HUES64 (cell line): ENCODE measurements around the gene PLB1.
"Not testable (repeated sequence)": the region's sequence is repeated elsewhere in the genome, so short reads cannot be mapped to it uniquely, and the experiment has no call there.

ENCODE experiments used
- H3K27ac ChIP-seq: 2 replicates; pipeline ENCODE4 v1.7.0; 2013; ENCODE audit warnings: low read depth, low read length, inconsistent platforms
- H3K27me3 ChIP-seq: 2 replicates; pipeline ENCODE4 v1.6.1; 2013; ENCODE audit warnings: mild to moderate bottlenecking, low read length; ENCODE audit not compliant: insufficient read depth
- H3K36me3 ChIP-seq: 2 replicates; pipeline ENCODE4 v1.6.1; 2013; ENCODE audit warnings: mild to moderate bottlenecking, low read length; ENCODE audit not compliant: insufficient read depth
- H3K4me1 ChIP-seq: 2 replicates; pipeline ENCODE4 v1.6.1; 2013; ENCODE audit warnings: mild to moderate bottlenecking, low read length, moderate library complexity; ENCODE audit not compliant: insufficient read depth
- H3K4me3 ChIP-seq: 2 replicates; pipeline ENCODE4 v1.5.1; 2013; ENCODE audit warnings: mild to moderate bottlenecking, low read length, moderate library complexity
- H3K9ac ChIP-seq: 2 replicates; pipeline ENCODE4 v1.6.1; 2013; ENCODE audit warnings: mild to moderate bottlenecking, low read depth, low read length
- H3K9me3 ChIP-seq: 2 replicates; pipeline ENCODE4 v1.6.1; 2013; ENCODE audit warnings: low read depth, low read length; ENCODE audit not compliant: insufficient read depth
- WGBS: fragments of 150-250, 120-280 bp; methylation state at CpG from one replicate; pipeline ENCODE4 v1.1.7; 2013; ENCODE audit warnings: missing lambda C conversion rate; 5-methylcytosine and 5-hydroxymethylcytosine counted together

The PLB1 gene

DNA sequence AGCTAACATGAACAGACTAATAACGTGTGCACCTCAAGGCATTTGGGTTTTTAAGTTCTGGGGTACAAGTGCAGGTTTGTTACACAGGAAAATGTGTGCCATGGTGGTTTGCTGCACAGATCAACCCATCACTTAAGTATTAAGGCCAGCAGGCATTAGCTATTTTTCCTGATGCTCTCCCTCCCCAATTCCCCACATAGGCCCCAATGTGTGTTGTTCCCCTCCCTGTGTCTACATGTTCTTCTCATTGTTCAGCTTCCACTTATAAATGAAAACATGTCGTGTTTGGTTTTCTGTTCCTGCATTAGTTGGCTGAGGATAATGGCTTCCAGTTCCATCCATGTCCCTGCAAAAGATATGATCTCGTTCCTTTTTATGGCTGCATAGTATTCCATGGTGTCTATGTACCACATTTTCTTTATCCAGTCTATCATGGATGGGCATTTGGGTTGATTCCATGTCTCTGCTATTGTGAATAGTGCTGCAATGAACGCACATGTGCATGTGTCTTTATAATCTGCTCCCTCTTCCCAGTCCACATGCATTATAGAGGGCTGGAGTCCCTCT lies 170.0 kb downstream of the PLB1 start:
- not testable (repeated sequence) for H3K27me3 ChIP-seq, H3K27ac ChIP-seq, H3K4me3 ChIP-seq, H3K4me1 ChIP-seq, H3K36me3 ChIP-seq, H3K9me3 ChIP-seq, H3K9ac ChIP-seq
- 95% methylated on average over 4 of the region's 4 CpGs for WGBS

DNA sequence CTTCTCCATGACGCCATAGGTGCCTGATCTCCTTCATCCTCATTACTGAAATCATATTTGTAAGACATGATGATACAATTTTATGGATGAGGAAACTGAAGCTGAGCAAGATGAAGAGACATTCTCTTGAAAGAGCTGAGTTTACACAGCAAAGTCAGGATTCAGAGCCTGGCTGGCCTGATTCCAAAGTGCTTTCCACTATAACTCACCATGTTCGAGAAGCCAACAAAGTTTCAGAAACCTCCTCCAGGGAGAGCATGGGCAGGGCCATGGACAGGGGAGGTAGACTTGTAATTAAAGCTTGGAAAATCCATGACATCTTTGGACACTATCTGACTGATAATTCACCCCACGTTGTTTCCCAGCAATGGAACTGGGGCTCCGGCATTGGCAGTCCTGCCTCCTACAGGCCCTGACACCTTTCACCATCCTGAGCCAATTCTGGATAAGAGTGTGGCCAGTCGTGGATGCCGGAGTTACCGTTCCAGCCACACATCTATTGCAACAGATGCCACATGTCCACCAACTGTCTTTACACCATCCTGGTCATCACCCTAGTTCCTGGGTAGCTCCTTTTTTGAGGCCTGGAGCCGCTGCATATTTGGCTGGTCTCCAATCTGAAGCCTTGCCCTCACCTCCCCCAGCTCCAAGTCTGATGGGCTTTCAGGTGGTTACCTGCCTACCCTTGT lies 170.8 kb downstream of the PLB1 start:
- H3K4me3 ChIP-seq, result no peak overlapping the region
- no peaks in the 10 kb centered on the region for H3K36me3 ChIP-seq
- no peak overlapping the region for H3K9ac ChIP-seq
- no peaks in the 10 kb centered on the region for H3K9me3 ChIP-seq
- no peak overlapping the region for H3K27ac ChIP-seq
- 97% methylated on average over 8 of the region's 8 CpGs for WGBS
- peaks cover 5% of the 10 kb centered on the region; the same call in 1 of the 2 replicates for H3K4me1 ChIP-seq
- no peaks in the 10 kb centered on the region for H3K27me3 ChIP-seq

GRCh38 chr2:28667261-28667660 lies 171.4 kb downstream of the PLB1 start:
- Histone ChIP-seq H3K9me3 (no peaks in the 10 kb centered on the region), H3K27ac (no peak overlapping the region), H3K4me3 (no peak overlapping the region), H3K36me3 (no peaks in the 10 kb centered on the region), H3K9ac (no peak overlapping the region), H3K27me3 (no peaks in the 10 kb centered on the region), H3K4me1 (peaks cover 5% of the 10 kb centered on the region; the same call in 1 of the 2 replicates)
- 92% methylated on average over 6 of the region's 6 CpGs for whole genome bisulfite sequencing

DNA sequence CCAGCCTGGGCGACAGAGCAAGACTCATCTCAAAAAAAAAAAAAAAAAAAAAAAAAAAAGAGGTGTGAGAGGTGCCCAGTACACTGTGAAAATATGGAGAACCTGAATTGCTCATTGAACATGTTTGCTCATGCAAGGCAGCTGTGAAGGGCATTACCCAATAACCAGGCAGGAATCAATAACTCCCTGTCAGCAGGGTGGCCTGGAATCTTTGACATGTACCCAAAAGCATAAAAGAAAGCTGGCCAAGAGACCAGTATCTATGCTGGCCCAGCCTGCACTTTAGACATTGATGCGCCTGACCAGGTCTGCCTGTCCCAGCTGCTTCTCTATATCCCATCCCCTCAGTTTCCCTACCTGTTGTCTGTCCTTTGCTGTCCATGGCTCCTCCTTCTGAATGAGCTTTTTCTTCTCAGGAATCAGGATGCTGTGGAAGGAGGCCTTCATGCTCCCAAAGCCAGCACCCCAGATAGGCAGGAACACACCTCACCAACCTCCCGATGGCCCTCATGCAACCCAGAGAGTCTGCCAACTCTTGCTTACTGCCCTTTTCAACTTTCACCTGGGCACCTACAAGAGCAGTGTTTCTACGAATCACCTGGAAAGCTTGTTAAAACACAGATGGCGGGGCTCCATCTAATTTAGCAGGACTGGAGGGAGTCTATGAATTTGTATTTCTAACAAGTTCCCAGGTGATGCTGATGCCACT lies 172.4 kb downstream of the PLB1 start:
- H3K27ac ChIP-seq, result no peak overlapping the region
- H3K9ac ChIP-seq, result no peak overlapping the region
- no peaks in the 10 kb centered on the region for H3K27me3 ChIP-seq
- 92% methylated on average over 4 of the region's 5 CpGs for WGBS
- H3K36me3 ChIP-seq, result no peaks in the 10 kb centered on the region
- no peaks in the 10 kb centered on the region for H3K9me3 ChIP-seq
- H3K4me1 ChIP-seq, result peaks cover 5% of the 10 kb centered on the region; the same call in 1 of the 2 replicates
- H3K4me3 ChIP-seq, result no peak overlapping the region

DNA sequence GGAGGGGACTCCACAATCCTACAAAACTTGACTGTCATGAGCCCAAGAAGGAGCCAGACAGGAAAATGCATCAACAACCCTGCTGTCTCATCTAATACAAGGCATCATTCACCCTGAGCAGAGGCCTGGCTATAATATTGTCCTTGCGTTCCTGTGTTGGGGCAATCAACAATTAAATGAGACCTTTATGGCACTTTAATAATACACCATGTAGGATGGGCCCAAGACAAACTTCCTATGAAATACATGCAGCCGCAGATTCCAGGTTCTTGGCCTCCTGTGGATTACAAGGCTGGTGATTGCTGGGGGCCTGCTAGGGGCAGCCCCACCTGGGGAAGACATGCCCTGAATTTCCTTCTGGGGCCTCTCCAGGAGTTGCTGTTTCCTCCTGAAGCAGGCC lies 173.0 kb downstream of the PLB1 start:
- Histone ChIP-seq H3K4me1 (peaks cover 5% of the 10 kb centered on the region; the same call in 1 of the 2 replicates), H3K27me3 (no peaks in the 10 kb centered on the region), H3K9me3 (no peaks in the 10 kb centered on the region), H3K36me3 (no peaks in the 10 kb centered on the region), H3K9ac (no peak overlapping the region), H3K27ac (no peak overlapping the region), H3K4me3 (no peak overlapping the region)
- 92% methylated on average over 2 of the region's 2 CpGs for WGBS

DNA sequence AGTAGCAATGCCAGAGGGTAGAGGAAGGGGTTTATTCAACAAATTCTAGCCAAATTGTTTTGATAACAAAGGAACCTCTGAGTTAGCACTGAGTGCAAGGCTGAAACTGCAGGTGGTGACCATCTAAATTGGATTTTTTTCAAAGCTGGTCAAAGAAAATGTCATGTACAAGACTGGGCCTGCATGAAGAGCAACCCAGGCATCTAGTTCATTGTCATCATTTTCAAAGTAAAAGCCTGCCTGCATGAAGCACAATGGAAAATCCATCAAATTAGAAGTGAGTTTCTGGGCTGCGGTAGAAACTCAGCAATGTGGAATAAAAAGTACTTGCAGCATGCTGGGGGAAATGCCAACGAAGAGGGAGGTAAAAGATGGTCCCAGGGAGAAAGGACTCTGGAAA lies 175.0 kb downstream of the PLB1 start:
- H3K27me3 ChIP-seq, result no peaks in the 10 kb centered on the region
- no peak overlapping the region for H3K9ac ChIP-seq
- H3K36me3 ChIP-seq, result no peaks in the 10 kb centered on the region
- no peak overlapping the region for H3K4me3 ChIP-seq
- no peak overlapping the region for H3K27ac ChIP-seq
- peaks cover 5% of the 10 kb centered on the region; the same call in 1 of the 2 replicates for H3K4me1 ChIP-seq
- H3K9me3 ChIP-seq, result no peaks in the 10 kb centered on the region
- WGBS, result 72% methylated on average over 2 of the region's 2 CpGs

DNA sequence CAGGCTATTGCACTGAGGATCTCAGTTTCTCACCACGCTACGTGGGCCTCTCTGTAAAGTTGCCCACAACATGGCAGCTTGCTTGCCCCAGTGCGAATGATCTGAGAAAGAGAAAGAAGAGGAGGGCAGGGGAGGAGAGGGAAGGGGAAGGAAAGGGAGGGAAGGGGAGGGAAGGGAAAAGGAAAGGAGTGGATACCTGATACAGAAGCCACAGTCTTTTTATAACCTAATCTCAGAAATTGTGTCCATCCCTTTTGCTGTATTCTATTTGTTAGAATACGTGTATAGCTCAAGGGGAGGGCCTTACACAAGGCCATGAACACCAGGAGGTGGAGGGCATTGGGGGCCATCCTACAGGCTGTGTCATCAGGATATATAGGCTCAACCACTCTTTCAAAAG lies 177.5 kb downstream of the PLB1 start:
- H3K4me3 ChIP-seq, result no peak overlapping the region
- peaks cover 5% of the 10 kb centered on the region; the same call in 1 of the 2 replicates for H3K4me1 ChIP-seq
- 92% methylated on average over 4 of the region's 4 CpGs for WGBS
- H3K9ac ChIP-seq, result no peak overlapping the region
- H3K9me3 ChIP-seq, result no peaks in the 10 kb centered on the region
- H3K36me3 ChIP-seq, result no peaks in the 10 kb centered on the region
- H3K27me3 ChIP-seq, result no peaks in the 10 kb centered on the region
- H3K27ac ChIP-seq, result no peak overlapping the region

DNA sequence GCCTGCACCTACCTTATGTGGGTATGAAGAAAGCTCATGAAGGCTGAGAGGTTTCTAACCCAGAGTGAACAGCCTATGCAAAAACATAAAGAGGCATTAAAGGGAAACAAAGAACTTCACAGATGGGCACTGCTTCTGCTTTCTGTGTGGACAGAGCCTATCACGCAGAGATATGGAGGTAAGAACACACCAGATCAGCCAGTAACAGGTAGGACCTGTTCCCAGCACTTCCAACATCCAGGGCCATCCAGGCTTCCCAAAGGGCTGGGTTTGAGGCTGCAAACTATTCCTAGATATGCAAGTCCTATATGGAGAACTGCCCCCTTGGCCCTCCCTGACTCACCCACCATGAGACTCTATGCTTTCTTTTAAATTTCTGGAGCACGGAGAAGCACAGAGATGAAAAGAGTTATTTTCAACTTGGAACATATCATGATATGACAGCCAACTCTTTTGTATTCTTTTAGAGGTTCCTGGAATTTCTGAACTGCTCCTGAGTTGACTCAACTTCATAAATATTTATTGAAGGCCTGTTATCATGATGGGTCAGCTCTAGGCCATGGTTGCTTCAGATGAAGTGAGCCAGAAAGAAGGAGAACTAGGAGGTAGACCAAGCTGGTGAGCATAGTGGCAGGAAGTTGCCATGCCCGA lies 178.3 kb downstream of the PLB1 start:
- WGBS, result 96% methylated on average over 3 of the region's 3 CpGs
- no peak overlapping the region for H3K9ac ChIP-seq
- no peaks in the 10 kb centered on the region for H3K9me3 ChIP-seq
- H3K36me3 ChIP-seq, result no peaks in the 10 kb centered on the region
- H3K4me3 ChIP-seq, result no peak overlapping the region
- no peak overlapping the region for H3K27ac ChIP-seq
- H3K27me3 ChIP-seq, result no peaks in the 10 kb centered on the region
- peaks cover 5% of the 10 kb centered on the region; the same call in 1 of the 2 replicates for H3K4me1 ChIP-seq

- H3K36me3 ChIP-seq, result no peaks in the 10 kb centered on the region
- H3K4me3 ChIP-seq, result no peak overlapping the region
- H3K27me3 ChIP-seq, result no peaks in the 10 kb centered on the region
- H3K9me3 ChIP-seq, result no peaks in the 10 kb centered on the region
- 73% methylated on average over 1 of the region's 1 CpG for WGBS
- no peak overlapping the region for H3K27ac ChIP-seq
- H3K4me1 ChIP-seq, result peaks cover 5% of the 10 kb centered on the region; the same call in 1 of the 2 replicates
- H3K9ac ChIP-seq, result no peak overlapping the region
Observed at GRCh38 chr2:28674713-28675068, 178.8 kb downstream of the PLB1 start.

DNA sequence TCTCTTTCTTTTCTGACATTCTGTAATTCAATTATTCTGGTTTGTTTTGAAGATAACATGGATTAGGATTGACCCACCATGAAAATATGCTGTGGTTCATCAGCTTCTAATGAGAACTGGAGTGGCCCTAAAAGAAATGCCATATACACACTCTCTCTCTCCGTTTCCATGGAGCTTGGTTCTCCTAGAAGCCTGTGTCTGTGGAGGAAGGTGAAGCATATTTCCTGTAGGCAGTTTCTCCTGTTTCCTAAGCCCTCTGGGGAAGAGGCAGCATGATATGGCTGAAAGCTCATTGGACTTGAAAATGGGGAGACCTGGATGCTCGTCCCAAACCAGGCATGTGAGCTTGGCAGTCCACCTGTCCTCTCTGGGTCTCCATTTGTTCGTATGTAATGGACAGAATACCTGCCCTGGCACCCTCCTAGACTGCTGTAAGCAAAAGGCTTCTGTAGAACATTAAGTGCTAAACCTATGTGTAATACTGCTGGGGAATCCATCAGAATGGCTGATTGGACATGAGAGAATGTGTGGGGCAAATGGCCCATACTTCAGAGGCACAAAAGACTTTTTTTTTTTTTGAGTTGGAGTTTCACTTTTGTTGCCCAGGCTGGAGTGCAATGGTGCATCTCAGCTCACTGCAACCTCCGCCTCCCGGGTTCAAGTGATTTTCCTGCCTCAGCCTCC lies 180.4 kb downstream of the PLB1 start:
- Histone ChIP-seq H3K9ac (no peak overlapping the region), H3K27me3 (no peaks in the 10 kb centered on the region), H3K4me3 (no peak overlapping the region), H3K27ac (no peak overlapping the region), H3K36me3 (no peaks in the 10 kb centered on the region), H3K4me1 (peaks cover 8% of the 10 kb centered on the region), H3K9me3 (no peaks in the 10 kb centered on the region)
- 97% methylated on average over 4 of the region's 5 CpGs for whole genome bisulfite sequencing
